HG03520 (cell line): Measurements from ENCODE around the gene PRRT1.
"Not testable (repeated sequence)": the region's sequence is repeated elsewhere in the genome, so short reads cannot be mapped to it uniquely, and the experiment has no call there.

Source experiments
- ATAC-seq: cut with Tn5 transposase; IDR thresholded peaks from one replicate; pipeline ENCODE4 v1.9.1; 2021; ENCODE audit warnings: mild to moderate bottlenecking, moderate library complexity; ENCODE audit not compliant: unreplicated experiment

The PRRT1 gene

DNA sequence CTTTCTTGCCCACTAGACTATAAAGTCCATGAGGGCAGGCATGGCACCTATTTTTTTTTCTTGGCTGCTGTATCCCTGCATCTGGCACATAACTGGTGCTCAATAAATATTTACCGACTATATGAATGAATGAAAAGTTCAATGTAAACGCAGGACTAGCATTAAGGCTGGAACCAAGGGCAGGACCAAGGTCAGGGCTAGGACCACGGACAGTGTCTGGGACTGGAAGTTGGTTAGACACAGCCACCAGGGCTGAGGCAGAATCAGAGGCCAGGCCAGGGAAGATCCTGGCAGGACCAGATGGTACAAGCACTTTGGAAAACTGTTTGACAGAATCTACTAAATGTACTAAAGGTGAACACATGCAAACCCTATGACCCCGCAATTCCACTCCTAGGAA lies 46.3 kb downstream of the PRRT1 start:
- ATAC-seq: no peak

GRCh38 chr6:32102255-32102654 lies 49.5 kb downstream of the PRRT1 start:
- no peak for ATAC-seq

DNA sequence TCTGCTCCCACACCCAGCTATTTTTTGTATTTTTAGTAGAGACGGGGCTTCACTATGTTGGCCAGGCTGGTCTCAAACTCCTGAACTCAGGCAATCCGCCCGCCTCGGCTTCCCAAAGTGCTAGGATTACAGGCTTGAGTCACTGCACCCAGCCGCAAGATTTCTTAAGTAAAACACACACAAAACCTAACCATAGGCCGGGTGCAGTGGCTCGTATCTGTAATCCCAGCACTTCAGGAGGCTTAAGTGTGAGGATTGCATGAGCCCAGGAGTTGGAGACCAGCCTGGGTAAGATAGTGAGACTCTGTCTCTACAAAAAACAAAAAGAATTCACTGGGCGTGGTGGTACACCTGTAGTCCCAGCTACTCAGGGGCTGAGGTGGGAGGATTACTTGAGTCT lies 51.5 kb downstream of the PRRT1 start:
- ATAC-seq: not testable (repeated sequence)
